H9 (cell line): Measurements from ENCODE around the gene ADAMTS2. TPM values are rescaled to one million over a fixed set of nuclear protein-coding genes. Genes with fewer than 3 reads are reported as not detected.

Experiments used
- DNase-seq: peaks from one replicate; pipeline ENCODE4 v3.0.0-alpha.2; 2017
- H2AFZ ChIP-seq: one replicate; pipeline ENCODE4 v1.6.1; 2013; ENCODE audit warnings: mild to moderate bottlenecking, low read length, control low read depth, moderate library complexity
- H2AK5ac ChIP-seq: 2 replicates; pipeline ENCODE4 v1.6.1; 2013; ENCODE audit warnings: low read length, control low read depth, mixed read lengths; ENCODE audit not compliant: insufficient read length
- H2BK120ac ChIP-seq: one replicate; pipeline ENCODE4 v1.6.1; 2013; ENCODE audit warnings: low read depth, mild to moderate bottlenecking, low read length, control low read depth, inconsistent platforms; ENCODE audit not compliant: poor library complexity, severe bottlenecking
- H2BK12ac ChIP-seq: 2 replicates; pipeline ENCODE4 v1.6.1; 2013; ENCODE audit warnings: low read length, control low read depth, mixed read lengths, low read depth; ENCODE audit not compliant: insufficient read length
- H2BK15ac ChIP-seq: 2 replicates; pipeline ENCODE4 v1.6.1; 2013; ENCODE audit warnings: low read depth, low read length, control low read depth
- H2BK20ac ChIP-seq: one replicate; pipeline ENCODE4 v1.6.1; 2013; ENCODE audit warnings: low read depth, mild to moderate bottlenecking, low read length, control low read depth, inconsistent platforms; ENCODE audit not compliant: poor library complexity, severe bottlenecking
- H2BK5ac ChIP-seq: 2 replicates; pipeline ENCODE4 v1.6.1; 2013; ENCODE audit warnings: low read length, control low read depth, mixed read lengths; ENCODE audit not compliant: insufficient read length
- H3K14ac ChIP-seq: 2 replicates; pipeline ENCODE4 v1.6.1; 2013; ENCODE audit warnings: low read length, control low read depth; ENCODE audit not compliant: insufficient read depth
- H3K18ac ChIP-seq: 2 replicates; pipeline ENCODE4 v1.6.1; 2013; ENCODE audit warnings: low read depth, mild to moderate bottlenecking, mixed read lengths, low read length, control low read depth; ENCODE audit not compliant: insufficient read length
- H3K23ac ChIP-seq: 2 replicates; pipeline ENCODE4 v1.6.1; 2013; ENCODE audit warnings: low read length, control low read depth, mixed read lengths, low read depth; ENCODE audit not compliant: insufficient read length
- H3K23me2 ChIP-seq: 2 replicates; pipeline ENCODE4 v1.6.1; 2013; ENCODE audit warnings: low read depth, mild to moderate bottlenecking, mixed read lengths, low read length, control low read depth; ENCODE audit not compliant: insufficient read length, poor library complexity, severe bottlenecking
- H3K27ac ChIP-seq: 2 replicates; pipeline ENCODE4 v1.5.1; 2013; ENCODE audit warnings: low read length, control low read depth, mixed read lengths, low read depth; ENCODE audit not compliant: insufficient read length
- H3K27me3 ChIP-seq: 2 replicates; pipeline ENCODE4 v1.6.1; 2013; ENCODE audit warnings: low read length, control low read depth, inconsistent platforms; ENCODE audit not compliant: insufficient read depth
- H3K4ac ChIP-seq: 2 replicates; pipeline ENCODE4 v1.6.1; 2013; ENCODE audit warnings: low read depth, mild to moderate bottlenecking, control low read depth, inconsistent platforms, low read length, moderate library complexity
- H3K4me1 ChIP-seq: 2 replicates; pipeline ENCODE4 v1.6.1; 2013; ENCODE audit warnings: low read length, control low read depth, inconsistent platforms; ENCODE audit not compliant: insufficient read depth
- H3K4me2 ChIP-seq: 2 replicates; pipeline ENCODE4 v1.6.1; 2013; ENCODE audit warnings: low read length, control low read depth, mixed read lengths; ENCODE audit not compliant: insufficient read length, insufficient read depth
- H3K56ac ChIP-seq: 2 replicates; pipeline ENCODE4 v1.6.1; 2013; ENCODE audit warnings: low read depth, mild to moderate bottlenecking, mixed read lengths, low read length, control low read depth; ENCODE audit not compliant: insufficient read length
- H3K79me1 ChIP-seq: 2 replicates; pipeline ENCODE4 v1.6.1; 2013; ENCODE audit warnings: low read depth, mild to moderate bottlenecking, moderate library complexity, low read length, control low read depth, inconsistent platforms; ENCODE audit not compliant: insufficient read depth, poor library complexity, severe bottlenecking
- H3K79me2 ChIP-seq: 2 replicates; pipeline ENCODE4 v1.6.1; 2013; ENCODE audit warnings: low read length, control low read depth, inconsistent platforms; ENCODE audit not compliant: insufficient read depth
- H3K9ac ChIP-seq: 2 replicates; pipeline ENCODE4 v1.6.1; 2013; ENCODE audit warnings: low read length, control low read depth, mixed read lengths; ENCODE audit not compliant: insufficient read length; ENCODE audit errors: extremely low read depth
- H3K9me3 ChIP-seq: one replicate; pipeline ENCODE4 v1.6.1; 2013; ENCODE audit warnings: low read depth, low read length, inconsistent platforms; ENCODE audit not compliant: control insufficient read depth
- H3T11ph ChIP-seq: one replicate; pipeline ENCODE4 v1.6.1; 2013; ENCODE audit warnings: mild to moderate bottlenecking, low read length, control low read depth, inconsistent platforms
- H4K20me1 ChIP-seq: one replicate; pipeline ENCODE4 v1.6.1; 2013; ENCODE audit not compliant: control insufficient read depth, insufficient read length, insufficient read depth
- H4K5ac ChIP-seq: 2 replicates; pipeline ENCODE4 v1.6.1; 2013; ENCODE audit warnings: low read depth, mild to moderate bottlenecking, mixed read lengths, low read length, control low read depth; ENCODE audit not compliant: insufficient read length
- H4K8ac ChIP-seq: replicated peaks from 2 replicates; pipeline ENCODE4 v1.6.1; 2013; ENCODE audit warnings: low read length, control low read depth, mixed read lengths, low read depth; ENCODE audit not compliant: insufficient read length
- H4K91ac ChIP-seq: 2 replicates; pipeline ENCODE4 v1.6.1; 2013; ENCODE audit warnings: low read depth, mild to moderate bottlenecking, moderate library complexity, mixed read lengths, low read length, control low read depth; ENCODE audit not compliant: insufficient read length
- H3K27ac Mint-ChIP-seq, 3 experiments: 2 replicates in 2 of 3; 3 replicates in 1 of 3; pipeline ENCODE4 v1.8.0; 2020 to 2021; ENCODE audit warnings: mixed read lengths in 3 of 3, mild to moderate bottlenecking in 1 of 3, moderate library complexity in 1 of 3
- H3K27me3 Mint-ChIP-seq: 2 replicates; pipeline ENCODE4 v1.8.0; 2021; ENCODE audit warnings: low read depth, mild to moderate bottlenecking, moderate library complexity, mixed read lengths
- H3K36me3 Mint-ChIP-seq, 3 experiments: 2 replicates in 2 of 3; 3 replicates in 1 of 3; pipeline ENCODE4 v1.8.0; 2020 to 2021; ENCODE audit warnings: low read depth in 3 of 3, mixed read lengths in 3 of 3; ENCODE audit not compliant: insufficient read depth in 1 of 3
- H3K4me1 Mint-ChIP-seq, 2 experiments: 2 replicates each; pipeline ENCODE4 v1.8.0; 2020; ENCODE audit warnings: mixed read lengths in 2 of 2
- H3K4me3 Mint-ChIP-seq, 2 experiments: 2 replicates in 1 of 2; 3 replicates in 1 of 2; pipeline ENCODE4 v1.8.0; 2020 to 2021; ENCODE audit warnings: mild to moderate bottlenecking in 2 of 2, mixed read lengths in 2 of 2, moderate library complexity in 1 of 2
- H3K9me3 Mint-ChIP-seq, 2 experiments: 2 replicates in 1 of 2; 3 replicates in 1 of 2; pipeline ENCODE4 v1.8.0; 2020; ENCODE audit warnings: mild to moderate bottlenecking in 2 of 2, mixed read lengths in 2 of 2, moderate library complexity in 1 of 2
- WGBS: extraction: QIAGEN DNeasy Blood & Tissue Kit; methylation state at CpG from one replicate; pipeline ENCODE4 v1.1.7; 2013; ENCODE audit warnings: missing lambda C conversion rate, low lambda C conversion rate, mixed read lengths; ENCODE audit not compliant: insufficient read length; ENCODE audit errors: extremely low coverage; 5-methylcytosine and 5-hydroxymethylcytosine counted together
- total RNA-seq: library from RNA; stranded (reverse); gene quantifications from 2 replicates; pipeline ENCODE4 v1.2.1, GENCODE V29; 2021
- TF ChIP-seq, protein P1 (sequence below): fragments of 200-600 bp; sonication (generic); conservative IDR thresholded peaks from 3 replicates; pipeline ENCODE4 v1.8.0; 2021; ENCODE audit warnings: antibody characterized with exemption, mild to moderate bottlenecking

The ADAMTS2 gene
- total RNA-seq, 1 experiment from 2014 or later: 5.4 TPM

DNA sequence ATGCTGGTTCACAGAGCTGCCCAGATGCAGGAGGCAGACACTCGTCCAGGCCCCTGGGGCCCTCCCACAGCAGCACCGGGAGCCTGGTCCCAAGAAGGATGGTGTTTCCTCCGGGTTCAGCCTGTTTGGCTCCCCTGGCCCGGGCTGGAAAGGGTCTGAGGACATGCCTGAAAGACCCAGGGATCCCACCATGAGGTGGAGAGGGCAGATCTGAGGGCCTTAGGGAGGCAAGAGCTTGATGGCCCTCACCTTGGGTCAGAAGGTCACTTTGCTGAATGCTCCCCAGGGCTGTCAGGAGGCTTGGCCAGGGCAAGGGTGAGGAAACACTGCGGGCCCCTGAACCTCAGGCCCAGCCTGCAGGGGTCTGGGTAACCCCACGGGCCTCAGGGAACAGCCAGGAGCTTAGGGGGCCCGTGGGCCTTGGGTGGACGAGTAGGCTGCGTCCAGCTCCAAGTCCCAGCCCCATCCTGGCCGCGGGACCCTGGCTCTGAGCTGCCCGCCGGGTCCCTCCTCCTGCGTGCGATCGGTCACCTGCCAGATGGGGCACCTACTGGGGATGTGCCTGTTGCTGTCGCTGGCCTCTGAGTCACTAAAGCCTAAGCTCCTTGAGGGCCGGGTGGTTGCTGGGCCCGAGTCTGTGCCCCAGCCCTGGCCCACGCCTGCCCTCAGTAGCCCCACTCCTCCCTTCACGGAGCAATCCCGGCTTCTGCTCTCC is 178.9 kb downstream of the ADAMTS2 start:
- no peak overlapping the region for H2AFZ ChIP-seq
- no peak overlapping the region for H3K23ac ChIP-seq
- no peaks in the 10 kb centered on the region for H4K20me1 ChIP-seq
- DNase-seq: no peak
- H2BK120ac ChIP-seq: no peak overlapping the region
- peaks cover under 1 to 10% (median 5%) of the 10 kb centered on the region in 3 experiments; a peak in 4 of 7 replicates for H3K36me3 Mint-ChIP-seq
- no peaks in the 10 kb centered on the region for H3K9me3 ChIP-seq
- H3K27me3 ChIP-seq: no peaks in the 10 kb centered on the region
- H3K18ac ChIP-seq: no peak overlapping the region
- H2BK20ac ChIP-seq: no peak overlapping the region
- no peak overlapping the region for H3K9ac ChIP-seq
- H3K79me1 ChIP-seq: no peaks in the 10 kb centered on the region
- H3K4me1 ChIP-seq: no peaks in the 10 kb centered on the region
- TF ChIP-seq, protein P1, sequence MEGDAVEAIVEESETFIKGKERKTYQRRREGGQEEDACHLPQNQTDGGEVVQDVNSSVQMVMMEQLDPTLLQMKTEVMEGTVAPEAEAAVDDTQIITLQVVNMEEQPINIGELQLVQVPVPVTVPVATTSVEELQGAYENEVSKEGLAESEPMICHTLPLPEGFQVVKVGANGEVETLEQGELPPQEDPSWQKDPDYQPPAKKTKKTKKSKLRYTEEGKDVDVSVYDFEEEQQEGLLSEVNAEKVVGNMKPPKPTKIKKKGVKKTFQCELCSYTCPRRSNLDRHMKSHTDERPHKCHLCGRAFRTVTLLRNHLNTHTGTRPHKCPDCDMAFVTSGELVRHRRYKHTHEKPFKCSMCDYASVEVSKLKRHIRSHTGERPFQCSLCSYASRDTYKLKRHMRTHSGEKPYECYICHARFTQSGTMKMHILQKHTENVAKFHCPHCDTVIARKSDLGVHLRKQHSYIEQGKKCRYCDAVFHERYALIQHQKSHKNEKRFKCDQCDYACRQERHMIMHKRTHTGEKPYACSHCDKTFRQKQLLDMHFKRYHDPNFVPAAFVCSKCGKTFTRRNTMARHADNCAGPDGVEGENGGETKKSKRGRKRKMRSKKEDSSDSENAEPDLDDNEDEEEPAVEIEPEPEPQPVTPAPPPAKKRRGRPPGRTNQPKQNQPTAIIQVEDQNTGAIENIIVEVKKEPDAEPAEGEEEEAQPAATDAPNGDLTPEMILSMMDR: no peak
- H3K4me2 ChIP-seq: no peak overlapping the region
- H3K23me2 ChIP-seq: no peaks in the 10 kb centered on the region
- no peak overlapping the region for H2BK15ac ChIP-seq
- H3K27ac ChIP-seq: no peak overlapping the region
- no peaks in the 10 kb centered on the region for H3K4me1 Mint-ChIP-seq
- no peak overlapping the region for H3K4me3 Mint-ChIP-seq
- no peak overlapping the region for H2AK5ac ChIP-seq
- H3K56ac ChIP-seq: no peak overlapping the region
- H2BK5ac ChIP-seq: no peak overlapping the region
- H3K4ac ChIP-seq: no peak overlapping the region
- no peak overlapping the region for H4K91ac ChIP-seq
- H3T11ph ChIP-seq: no peak overlapping the region
- H4K8ac ChIP-seq: no peak overlapping the region
- H3K9me3 Mint-ChIP-seq: peaks cover 17 to 25% of the 10 kb centered on the region in 2 experiments; a peak in 4 of 5 replicates
- H3K27me3 Mint-ChIP-seq: no peaks in the 10 kb centered on the region
- no peaks in the 10 kb centered on the region for H3K79me2 ChIP-seq
- no CpG with 5 or more reads among the region's 22 CpGs for WGBS
- no peak overlapping the region for H2BK12ac ChIP-seq
- no peak overlapping the region for H3K27ac Mint-ChIP-seq
- H3K14ac ChIP-seq: no peak overlapping the region
- no peak overlapping the region for H4K5ac ChIP-seq
